CD14-positive monocyte (primary cell): ENCODE data around the gene BAG5. TPM values are rescaled to one million over a fixed set of nuclear protein-coding genes. Genes with fewer than 3 reads are reported as not detected.

Experiments
- DNase-seq, 3 donors: peaks; one replicate each; pipeline ENCODE4 v3.0.0-alpha.2; 2011 to 2022
- H2AFZ ChIP-seq: 2 replicates; pipeline ENCODE4 v1.6.0; 2012; ENCODE audit warnings: mild to moderate bottlenecking, low read depth, low read length, inconsistent platforms; ENCODE audit not compliant: insufficient read depth, poor library complexity, severe bottlenecking
- H3K27ac ChIP-seq, 2 donors: 1 replicate in 1 of 2; 2 replicates in 1 of 2; pipeline ENCODE4 v1.5.1; 2012 to 2013; ENCODE audit warnings: low read length in 2 of 2, control low read depth in 1 of 2, inconsistent platforms in 1 of 2, low read depth in 1 of 2, mild to moderate bottlenecking in 1 of 2
- H3K27me3 ChIP-seq, 2 donors: one replicate each; pipeline versions ENCODE4 v1.6.0 to v1.6.1; 2011 to 2013; ENCODE audit warnings: low read length in 2 of 2; ENCODE audit not compliant: control insufficient read depth in 2 of 2, insufficient read depth in 2 of 2
- H3K36me3 ChIP-seq, 2 donors: replicated peaks in 1 of 2; 1 replicate in 1 of 2; 2 replicates in 1 of 2; pipeline versions ENCODE4 v1.5.1 to v1.6.1; 2012 to 2013; ENCODE audit warnings: low read length in 2 of 2, control low read depth in 1 of 2, inconsistent platforms in 1 of 2, mild to moderate bottlenecking in 1 of 2; ENCODE audit not compliant: insufficient read depth in 2 of 2, control insufficient read depth in 1 of 2
- H3K4me1 ChIP-seq, 2 donors: 1 replicate in 1 of 2; 2 replicates in 1 of 2; pipeline versions ENCODE4 v1.5.1 to v1.6.1; 2012 to 2013; ENCODE audit warnings: low read length in 2 of 2, control low read depth in 1 of 2, inconsistent platforms in 1 of 2, mild to moderate bottlenecking in 1 of 2, moderate library complexity in 1 of 2; ENCODE audit not compliant: insufficient read depth in 2 of 2, control insufficient read depth in 1 of 2
- H3K4me2 ChIP-seq: replicated peaks from 2 replicates; pipeline ENCODE3; 2012; ENCODE audit warnings: low read length, moderate library complexity, mild to moderate bottlenecking; ENCODE audit not compliant: poor library complexity, severe bottlenecking; ENCODE audit errors: extremely low read depth
- H3K4me3 ChIP-seq, 3 experiments: fragments of 200-600 bp in 1 of 3; sonication (generic) in 1 of 3; replicated peaks in 1 of 3; 1 replicate in 2 of 3; 2 replicates in 1 of 3; pipeline ENCODE4 v1.5.1; 2011 to 2013; ENCODE audit warnings: low read length in 3 of 3, mild to moderate bottlenecking in 3 of 3, control low read depth in 2 of 3, low read depth in 2 of 3, inconsistent platforms in 1 of 3, moderate library complexity in 1 of 3
- H3K79me2 ChIP-seq: 2 replicates; pipeline ENCODE4 v1.6.0; 2012; ENCODE audit warnings: mild to moderate bottlenecking, control low read depth, inconsistent platforms, low read length, moderate library complexity; ENCODE audit not compliant: insufficient read depth
- H3K9ac ChIP-seq: 2 replicates; pipeline ENCODE4 v1.6.0; 2017; ENCODE audit warnings: low read length, mild to moderate bottlenecking; ENCODE audit not compliant: insufficient read depth, poor library complexity, severe bottlenecking
- H3K9me3 ChIP-seq, 2 donors: replicated peaks in 1 of 2; 1 replicate in 1 of 2; 2 replicates in 1 of 2; pipeline versions ENCODE4 v1.5.1 to v1.6.1; 2012 to 2013; ENCODE audit warnings: low read length in 2 of 2, control low read depth in 1 of 2; ENCODE audit not compliant: control insufficient read depth in 1 of 2, insufficient read depth in 1 of 2
- H4K20me1 ChIP-seq: 2 replicates; pipeline ENCODE4 v1.6.0; 2012; ENCODE audit warnings: mild to moderate bottlenecking, low read length, control low read depth, moderate library complexity; ENCODE audit not compliant: insufficient read depth
- H3K27ac Mint-ChIP-seq, 7 donors: one replicate each; pipeline ENCODE4 v1.8.0; 2020; ENCODE audit warnings: mild to moderate bottlenecking in 7 of 7, mixed read lengths in 7 of 7, moderate library complexity in 6 of 7, inconsistent platforms in 2 of 7
- H3K27me3 Mint-ChIP-seq, 3 donors: one replicate each; pipeline ENCODE4 v1.8.0; 2021 to 2022; ENCODE audit warnings: low read depth in 3 of 3, mild to moderate bottlenecking in 3 of 3, mixed read lengths in 3 of 3, moderate library complexity in 3 of 3, inconsistent platforms in 1 of 3
- H3K36me3 Mint-ChIP-seq, 2 donors: one replicate each; pipeline ENCODE4 v1.8.0; 2020; ENCODE audit warnings: mixed read lengths in 2 of 2, inconsistent platforms in 1 of 2, mild to moderate bottlenecking in 1 of 2
- H3K4me1 Mint-ChIP-seq: one replicate; pipeline ENCODE4 v1.8.0; 2020; ENCODE audit warnings: mild to moderate bottlenecking, mixed read lengths
- H3K4me3 Mint-ChIP-seq, 2 donors: one replicate each; pipeline ENCODE4 v1.8.0; 2020; ENCODE audit warnings: mild to moderate bottlenecking in 2 of 2, mixed read lengths in 2 of 2, moderate library complexity in 1 of 2
- H3K9me3 Mint-ChIP-seq, 7 donors: one replicate each; pipeline ENCODE4 v1.8.0; 2020 to 2022; ENCODE audit warnings: mixed read lengths in 7 of 7, mild to moderate bottlenecking in 6 of 7, moderate library complexity in 6 of 7, inconsistent platforms in 2 of 7
- WGBS: methylation state at CpG from one replicate; pipeline ENCODE4 v1.1.5; 2013; ENCODE audit warnings: missing lambda C conversion rate; ENCODE audit not compliant: insufficient coverage; 5-methylcytosine and 5-hydroxymethylcytosine counted together
- intact Hi-C, 2 donors: fragments of 100-400 bp; cut with micrococcal nuclease; formaldehyde crosslinking; loops; one replicate each; pipeline versions ENCODE4 v1.15.0 to v1.15.1; 2023
- polyA plus RNA-seq, 3 donors: library from polyadenylated mRNA; depleted of rRNA in 1 of 3; unstranded in 2 of 3; stranded (reverse) in 1 of 3; fragments of 300-500 nt in 2 of 3; fragments of >200 nt in 1 of 3; fragmentation: Illumina TruSeq in 2 of 3; gene quantifications; 1 replicate in 2 of 3; 2 replicates in 1 of 3; pipeline ENCODE4 v1.2.3, GENCODE V29; 2012 to 2021
- TF ChIP-seq, protein P1 (sequence below): fragments of 200-600 bp; IDR thresholded peaks from one replicate; pipeline ENCODE4 v1.8.0; 2022; ENCODE audit warnings: antibody characterized with exemption, mild to moderate bottlenecking

Gene BAG5
- polyA plus RNA-seq, 3 donors: 4.7 to 33.1 (median 30.1) TPM

GRCh38 chr14:103550451-103551337 lies 11.8 kb downstream of the BAG5 start:
- no peak overlapping the region for H3K27ac ChIP-seq
- no peaks in the 10 kb centered on the region for H3K27me3 ChIP-seq
- TF ChIP-seq, protein P1, sequence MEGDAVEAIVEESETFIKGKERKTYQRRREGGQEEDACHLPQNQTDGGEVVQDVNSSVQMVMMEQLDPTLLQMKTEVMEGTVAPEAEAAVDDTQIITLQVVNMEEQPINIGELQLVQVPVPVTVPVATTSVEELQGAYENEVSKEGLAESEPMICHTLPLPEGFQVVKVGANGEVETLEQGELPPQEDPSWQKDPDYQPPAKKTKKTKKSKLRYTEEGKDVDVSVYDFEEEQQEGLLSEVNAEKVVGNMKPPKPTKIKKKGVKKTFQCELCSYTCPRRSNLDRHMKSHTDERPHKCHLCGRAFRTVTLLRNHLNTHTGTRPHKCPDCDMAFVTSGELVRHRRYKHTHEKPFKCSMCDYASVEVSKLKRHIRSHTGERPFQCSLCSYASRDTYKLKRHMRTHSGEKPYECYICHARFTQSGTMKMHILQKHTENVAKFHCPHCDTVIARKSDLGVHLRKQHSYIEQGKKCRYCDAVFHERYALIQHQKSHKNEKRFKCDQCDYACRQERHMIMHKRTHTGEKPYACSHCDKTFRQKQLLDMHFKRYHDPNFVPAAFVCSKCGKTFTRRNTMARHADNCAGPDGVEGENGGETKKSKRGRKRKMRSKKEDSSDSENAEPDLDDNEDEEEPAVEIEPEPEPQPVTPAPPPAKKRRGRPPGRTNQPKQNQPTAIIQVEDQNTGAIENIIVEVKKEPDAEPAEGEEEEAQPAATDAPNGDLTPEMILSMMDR: no peak
- no peak overlapping the region for H3K4me3 Mint-ChIP-seq
- H3K9ac ChIP-seq: no peak overlapping the region
- peaks cover 2 to 12% of the 10 kb centered on the region in 2 donors for H3K36me3 ChIP-seq
- no peak overlapping the region for H3K4me2 ChIP-seq
- no peak for DNase-seq
- no peaks in the 10 kb centered on the region for H3K9me3 Mint-ChIP-seq
- H3K4me1 ChIP-seq: no peaks in the 10 kb centered on the region
- no peak overlapping the region for H3K4me3 ChIP-seq
- intact Hi-C loops: no loop called here
- H3K4me1 Mint-ChIP-seq: no peaks in the 10 kb centered on the region
- peaks cover 0 to 10% of the 10 kb centered on the region in 2 donors for H3K36me3 Mint-ChIP-seq
- no peak overlapping the region for H3K27ac Mint-ChIP-seq
- no peaks in the 10 kb centered on the region for H3K9me3 ChIP-seq
- H2AFZ ChIP-seq: no peak overlapping the region
- H3K27me3 Mint-ChIP-seq: peaks cover 0 to 4% (median 1%) of the 10 kb centered on the region in 3 donors
- no peaks in the 10 kb centered on the region for H3K79me2 ChIP-seq
- 92% methylated on average over 19 of the region's 22 CpGs for WGBS
- H4K20me1 ChIP-seq: peaks cover 52% of the 10 kb centered on the region

- Histone ChIP-seq H3K27ac (no peak overlapping the region), H3K9me3 (no peaks in the 10 kb centered on the region), H2AFZ (no peak overlapping the region), H3K4me2 (no peak overlapping the region), H3K36me3 (peaks cover 0 to 12% of the 10 kb centered on the region in 2 donors), H3K9ac (no peak overlapping the region), H3K79me2 (no peaks in the 10 kb centered on the region), H3K27me3 (no peaks in the 10 kb centered on the region), H3K4me1 (no peaks in the 10 kb centered on the region), H3K4me3 (no peak overlapping the region), H4K20me1 (peaks cover 44% of the 10 kb centered on the region)
- no peak for DNase-seq
- H3K4me1 Mint-ChIP-seq: no peaks in the 10 kb centered on the region
- intact Hi-C loops: loop anchor here in 1 of 2 donors (5.0 kb wide), 1 partner anchor 47 kb away; no protein-coding TSS in a partner anchor
- H3K36me3 Mint-ChIP-seq: peaks cover 0 to 1% of the 10 kb centered on the region in 2 donors
- TF ChIP-seq, protein P1: no peak
- H3K9me3 Mint-ChIP-seq: no peaks in the 10 kb centered on the region
- H3K27ac Mint-ChIP-seq: no peak overlapping the region
- H3K27me3 Mint-ChIP-seq: peaks cover 0 to 4% (median 1%) of the 10 kb centered on the region in 3 donors
- no peak overlapping the region for H3K4me3 Mint-ChIP-seq
- WGBS: 94% methylated on average over 22 of the region's 30 CpGs
Observed at GRCh38 chr14:103549361-103550311, 12.8 kb downstream of the BAG5 start.
